CD4-positive, alpha-beta T cell treated with Interleukin-17A for 4 hours (primary cell): Measurements from ENCODE around the gene OSBP2.
"Not testable (repeated sequence)": the region's sequence is repeated elsewhere in the genome, so short reads cannot be mapped to it uniquely, and the experiment has no call there.

ENCODE experiments used
- DNase-seq: peaks from one replicate; pipeline ENCODE4 v3.0.0-alpha.2; 2020; ENCODE audit warnings: mixed read lengths

OSBP2 gene

GRCh38 chr22:30680991-30681770 lies 13.5 kb upstream of the OSBP2 start:
- DNase-seq: no peak

- DNase-seq: no peak
Observed at GRCh38 chr22:30681831-30682230, 12.8 kb upstream of the OSBP2 start.

- DNase-seq: no peak
Observed at GRCh38 chr22:30685178-30685577, 9.5 kb upstream of the OSBP2 start.

GRCh38 chr22:30687358-30687757 lies 7.3 kb upstream of the OSBP2 start:
- no peak for DNase-seq

- no peak for DNase-seq
Observed at GRCh38 chr22:30689622-30690021, 5.1 kb upstream of the OSBP2 start.

GRCh38 chr22:30691204-30691603 lies 3.5 kb upstream of the OSBP2 start:
- no peak for DNase-seq

- peak; percentile 72 for DNase-seq
Observed at GRCh38 chr22:30694171-30694639, 469 bp upstream of the OSBP2 start.

- DNase-seq: no peak
Observed at GRCh38 chr22:30695351-30695851, 727 bp downstream of the OSBP2 start.

GRCh38 chr22:30695871-30696655 lies 1.4 kb downstream of the OSBP2 start:
- DNase-seq: no peak

GRCh38 chr22:30697975-30698374 lies 3.3 kb downstream of the OSBP2 start:
- no peak for DNase-seq

GRCh38 chr22:30701872-30702271 lies 7.2 kb downstream of the OSBP2 start:
- no peak for DNase-seq

- DNase-seq: no peak
Observed at GRCh38 chr22:30702856-30703255, 8.2 kb downstream of the OSBP2 start.

- no peak for DNase-seq
Observed at GRCh38 chr22:30704978-30705377, 10.3 kb downstream of the OSBP2 start.

GRCh38 chr22:30705710-30706651 lies 11.3 kb downstream of the OSBP2 start:
- no peak for DNase-seq

- not testable (repeated sequence) for DNase-seq
Observed at GRCh38 chr22:30709980-30710379, 15.3 kb downstream of the OSBP2 start.

- no peak for DNase-seq
Observed at GRCh38 chr22:30712094-30712493, 17.4 kb downstream of the OSBP2 start.

- DNase-seq: no peak
Observed at GRCh38 chr22:30714062-30714461, 19.4 kb downstream of the OSBP2 start.

- no peak for DNase-seq
Observed at GRCh38 chr22:30717331-30717921, 22.8 kb downstream of the OSBP2 start.

GRCh38 chr22:30717952-30718351 lies 23.3 kb downstream of the OSBP2 start:
- DNase-seq: no peak

GRCh38 chr22:30718491-30718890 lies 23.8 kb downstream of the OSBP2 start:
- no peak for DNase-seq

GRCh38 chr22:30718938-30719337 lies 24.3 kb downstream of the OSBP2 start:
- no peak for DNase-seq

- no peak for DNase-seq
Observed at GRCh38 chr22:30720263-30720837, 25.7 kb downstream of the OSBP2 start.
